Central memory CD4-positive, alpha-beta T cell (primary cell): ENCODE results near the gene STXBP5.

Experiments used
- DNase-seq: peaks from one replicate; pipeline ENCODE4 v3.0.0; 2022

STXBP5 gene

DNA sequence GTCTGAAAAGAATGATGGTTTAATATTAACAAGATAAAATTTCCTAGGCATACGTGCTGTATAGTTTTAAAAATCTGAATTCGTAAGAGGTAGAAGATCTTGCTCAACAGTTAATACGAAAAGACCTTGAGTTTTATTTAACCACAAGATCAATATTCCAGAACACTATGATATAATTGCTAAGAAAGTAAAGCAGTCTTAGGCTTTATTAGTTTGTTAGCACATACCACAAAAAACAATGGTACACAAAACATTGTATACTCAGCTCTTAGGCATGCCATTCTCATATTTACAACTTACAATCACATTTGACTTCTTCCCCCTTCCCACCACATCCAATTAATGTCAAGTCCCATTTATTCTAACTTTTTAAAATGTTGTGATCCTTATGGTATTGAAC is 24.4 kb upstream of the STXBP5 start:
- DNase-seq, result no peak

GRCh38 chr6:147180926-147181325 is 23.3 kb upstream of the STXBP5 start:
- no peak for DNase-seq

DNA sequence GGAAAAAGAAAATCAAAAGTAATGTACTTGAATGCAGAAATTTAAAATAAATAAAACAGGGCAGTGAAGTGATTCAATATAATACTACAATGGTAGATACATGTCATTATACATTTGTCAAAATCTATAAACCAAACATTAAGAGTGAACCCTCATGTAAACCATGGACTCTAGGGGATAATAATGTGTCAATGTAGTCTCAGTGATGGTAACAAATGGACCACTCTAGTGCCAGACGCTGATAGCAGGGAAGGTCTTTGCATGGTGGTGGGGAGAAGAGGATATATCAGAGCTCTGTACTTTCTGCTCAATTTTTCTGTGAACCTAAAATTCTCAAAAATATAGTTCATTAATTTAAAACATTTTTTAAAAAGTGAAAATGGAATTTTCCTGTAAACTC is 19.8 kb upstream of the STXBP5 start:
- no peak for DNase-seq

GRCh38 chr6:147185216-147185615 is 19.0 kb upstream of the STXBP5 start:
- no peak for DNase-seq

DNA sequence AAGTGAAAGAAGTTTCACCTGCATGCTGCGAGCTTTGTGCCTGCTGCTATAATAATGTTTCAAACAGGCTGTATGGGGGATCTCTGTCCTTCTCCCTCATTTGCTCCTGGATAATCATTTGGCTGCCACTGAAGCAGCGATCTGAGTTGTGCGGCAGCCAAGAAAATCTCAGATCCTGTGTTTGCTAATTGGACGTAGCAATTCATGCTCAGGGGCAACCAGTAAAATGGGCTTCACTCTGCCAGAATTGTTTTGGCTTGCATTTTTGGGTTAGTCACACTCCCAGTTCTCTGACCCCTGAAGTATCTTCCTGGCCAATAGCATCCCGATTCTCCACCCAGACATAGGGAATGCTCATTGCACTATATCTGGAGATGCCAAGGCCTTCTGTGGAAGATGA is 13.7 kb upstream of the STXBP5 start:
- no peak for DNase-seq

- no peak for DNase-seq
Measured at GRCh38 chr6:147192278-147192911, 11.8 kb upstream of the STXBP5 start.

DNA sequence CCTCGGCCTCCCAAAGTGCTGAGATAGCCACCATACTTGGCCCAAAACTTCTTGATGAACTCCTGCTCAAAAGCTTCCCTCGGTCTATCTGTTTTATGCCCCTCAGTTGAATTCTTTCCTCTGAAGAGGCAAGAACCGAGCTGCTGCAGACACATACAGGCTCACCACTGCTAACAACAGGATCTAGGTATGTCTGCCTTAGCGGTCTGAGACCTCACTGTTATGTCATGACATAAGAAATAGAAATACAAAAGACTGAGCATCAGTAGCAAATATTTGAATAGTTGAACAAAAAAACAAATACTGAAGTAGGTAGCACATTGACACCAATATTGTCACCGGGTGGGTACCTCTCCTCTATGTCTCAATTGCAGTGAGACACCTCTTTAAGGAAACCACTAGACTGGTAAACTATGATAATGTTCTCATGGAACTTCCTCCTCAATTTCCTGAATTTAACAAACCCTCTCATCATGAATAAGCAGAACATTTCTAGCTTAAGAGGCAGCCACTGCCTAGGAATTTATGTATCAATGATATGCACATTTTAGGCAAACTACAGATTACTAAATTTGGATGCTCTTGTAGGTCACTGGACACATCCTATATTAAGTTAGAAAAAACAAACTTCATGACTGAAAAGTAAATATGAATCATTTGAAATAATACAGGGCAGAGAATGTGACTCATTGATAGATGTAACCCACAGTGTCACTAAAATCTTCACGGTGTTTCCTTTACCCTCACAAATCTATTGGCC is 9.4 kb upstream of the STXBP5 start:
- no peak for DNase-seq

- DNase-seq, result no peak
Measured at GRCh38 chr6:147195510-147195909, 8.7 kb upstream of the STXBP5 start.

DNA sequence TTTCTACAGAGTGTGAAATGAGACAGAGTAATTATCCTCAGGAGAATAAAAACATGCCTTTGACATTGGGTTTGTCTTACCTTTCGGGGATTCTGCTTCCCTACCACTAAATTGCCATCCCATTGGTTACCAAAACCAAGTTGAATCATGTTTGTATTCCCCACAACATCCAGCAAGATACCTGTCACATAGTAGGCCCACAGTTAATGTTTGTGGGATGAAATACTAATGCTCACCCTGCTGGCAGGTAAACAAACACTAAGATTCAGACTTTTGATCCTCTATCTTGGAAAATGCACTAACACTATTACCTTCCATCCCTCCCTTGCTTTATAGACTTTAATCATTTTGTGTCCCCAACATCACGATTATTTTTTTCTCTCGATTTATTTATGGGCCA is 8.2 kb upstream of the STXBP5 start:
- DNase-seq, result no peak

GRCh38 chr6:147200711-147201110 is 3.5 kb upstream of the STXBP5 start:
- DNase-seq, result no peak

DNA sequence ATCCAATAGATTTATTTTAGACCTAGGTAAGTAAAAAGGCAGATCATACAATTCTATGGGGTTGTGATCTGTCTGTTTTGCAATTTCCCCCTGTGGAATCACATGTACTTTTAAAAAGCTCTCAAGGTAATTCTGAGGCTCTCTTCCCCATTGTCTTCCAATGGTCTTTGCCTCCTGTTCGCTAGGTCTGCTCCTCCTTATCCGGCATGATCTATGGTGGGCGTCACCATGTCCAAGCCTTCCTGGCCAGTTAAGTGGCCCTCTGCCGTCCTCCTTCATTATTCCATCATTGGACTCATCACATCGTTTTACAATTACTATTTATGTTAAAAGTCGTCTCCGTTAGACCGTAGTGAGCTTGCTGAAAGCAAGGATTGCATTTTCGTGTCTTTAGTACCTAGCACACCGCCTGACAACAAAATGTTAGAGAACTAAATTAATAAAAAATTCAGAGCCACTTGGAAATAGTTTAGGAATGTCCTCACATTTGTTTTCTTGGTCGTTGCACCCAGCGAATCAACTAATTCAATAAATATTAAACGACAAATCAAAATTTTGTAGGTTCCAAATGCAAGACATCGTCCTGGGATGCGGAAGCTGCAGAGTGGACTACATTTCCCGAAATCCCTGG is 2.2 kb upstream of the STXBP5 start:
- DNase-seq, result no peak

GRCh38 chr6:147202516-147203310 is 1.5 kb upstream of the STXBP5 start:
- peak; percentile 91 for DNase-seq

- DNase-seq, result peak; percentile 79
Measured at GRCh38 chr6:147203311-147204059, 732 bp upstream of the STXBP5 start.

GRCh38 chr6:147204843-147205311 is 660 bp downstream of the STXBP5 start:
- DNase-seq, result no peak

DNA sequence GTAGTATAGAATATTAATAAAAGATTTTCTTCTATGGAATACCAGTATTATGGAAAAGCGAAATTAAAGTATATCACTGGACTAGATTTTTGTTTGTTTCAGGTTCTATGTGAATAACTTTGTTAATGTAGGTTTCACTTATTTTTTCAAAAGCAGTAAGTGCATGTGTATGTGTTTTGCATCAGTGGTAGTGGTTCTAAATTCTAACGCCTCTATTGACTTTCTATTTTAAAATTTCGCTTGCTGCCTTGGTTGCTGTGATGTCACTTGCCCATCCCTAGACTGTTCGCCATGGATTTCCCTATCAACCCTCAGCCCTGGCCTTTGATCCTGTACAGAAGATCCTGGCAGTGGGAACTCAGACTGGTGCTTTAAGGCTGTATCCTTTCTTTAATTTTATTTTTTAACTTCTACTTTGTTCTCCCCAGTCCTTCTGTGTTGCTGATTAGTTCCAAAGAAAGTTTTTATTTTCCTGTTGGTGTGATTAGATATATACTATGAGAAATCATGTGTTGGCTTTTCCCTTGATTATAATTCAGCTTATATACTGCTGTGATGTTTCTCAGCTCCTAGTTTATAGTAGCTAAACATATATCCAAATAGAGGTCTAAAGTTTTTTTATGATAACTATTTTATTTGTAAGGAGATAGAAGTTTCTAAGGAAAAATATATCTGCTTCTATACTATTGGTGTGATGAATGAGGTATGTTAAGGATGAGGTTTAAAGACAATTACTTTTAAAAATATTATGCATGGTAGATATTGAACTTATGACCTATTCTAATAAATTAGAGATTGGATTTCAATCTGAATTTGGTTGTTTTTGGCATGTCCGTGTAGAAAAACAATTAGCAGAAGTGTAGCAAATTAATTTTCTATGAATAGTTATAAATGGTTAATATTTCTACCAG is 1.7 kb downstream of the STXBP5 start:
- no peak for DNase-seq

DNA sequence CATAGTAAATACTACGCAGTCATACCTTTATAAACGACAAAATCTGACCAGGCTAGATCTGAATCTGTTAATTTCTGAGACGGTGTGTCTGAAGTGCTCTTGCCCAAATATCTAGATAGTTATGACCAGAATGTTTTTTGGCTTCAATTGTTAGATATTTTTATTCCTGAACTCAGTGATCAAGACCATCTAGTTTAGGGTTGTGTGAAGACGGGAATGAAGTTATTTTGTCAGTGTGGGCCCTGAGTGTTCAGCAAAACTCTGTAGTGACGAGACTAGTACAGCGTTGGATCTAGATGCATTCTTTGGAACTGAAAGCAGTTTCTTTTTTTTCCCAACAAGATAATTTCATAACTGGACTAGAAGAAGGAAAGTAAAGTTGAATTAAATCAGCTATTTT is 3.1 kb downstream of the STXBP5 start:
- no peak for DNase-seq

GRCh38 chr6:147207837-147208754 is 3.9 kb downstream of the STXBP5 start:
- DNase-seq, result no peak

DNA sequence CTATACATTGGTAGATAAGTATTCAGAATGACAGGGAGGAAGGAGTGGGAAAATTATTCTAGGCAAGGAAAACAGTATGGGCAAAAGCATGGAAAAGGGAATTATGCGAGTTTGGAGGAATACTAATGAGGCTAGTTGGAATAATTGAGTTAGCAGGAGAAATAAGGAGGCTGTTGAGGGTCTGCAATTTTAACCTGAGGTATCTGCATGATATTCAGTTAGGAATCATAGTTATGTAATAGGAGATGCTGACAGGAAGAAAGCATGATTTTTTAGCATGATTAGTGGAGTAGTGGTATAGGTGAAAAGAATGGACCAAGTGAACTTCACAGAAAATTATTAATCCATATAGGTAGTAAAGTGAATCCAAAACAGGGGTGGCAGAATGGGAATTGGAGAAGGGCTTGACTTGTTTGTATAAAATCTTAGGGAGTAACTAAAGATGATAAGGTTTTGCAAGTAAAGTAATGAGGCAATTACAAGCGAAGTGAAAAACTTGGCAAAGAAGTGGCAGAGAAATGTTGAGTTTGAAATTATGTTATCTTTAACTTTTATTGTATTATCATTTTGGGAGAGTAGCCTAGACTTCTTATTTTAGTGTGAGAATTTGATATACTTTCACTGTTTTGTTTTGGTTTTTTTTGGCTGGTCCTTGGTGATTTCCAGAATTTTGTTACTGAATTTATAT is 5.7 kb downstream of the STXBP5 start:
- DNase-seq, result no peak

DNA sequence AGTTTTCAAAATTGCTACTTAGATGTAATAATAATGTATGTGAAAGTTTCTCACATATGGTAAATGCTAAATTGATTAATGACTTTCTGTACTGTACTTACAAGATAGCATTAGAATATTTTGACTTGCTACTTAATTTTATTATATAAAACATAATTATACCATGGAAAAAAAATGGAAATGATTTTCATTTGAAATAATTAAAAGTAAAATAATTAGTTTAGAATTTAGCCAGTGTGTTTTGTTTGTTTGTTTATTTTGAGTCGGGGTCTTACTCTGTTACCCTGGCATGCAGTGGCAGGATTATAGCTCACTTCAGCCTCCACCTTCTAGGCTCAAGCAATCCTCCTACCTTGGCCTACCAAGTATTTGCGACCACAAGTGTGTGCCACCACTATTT is 7.1 kb downstream of the STXBP5 start:
- no peak for DNase-seq

GRCh38 chr6:147211831-147212230 is 7.6 kb downstream of the STXBP5 start:
- DNase-seq, result no peak
